Activated T-helper 1 cell treated with Interleukin-2 at 50 U/mL for 16 hours (primary cell): ENCODE measurements around the gene ACP5.
"Not testable (repeated sequence)": the region's sequence is repeated elsewhere in the genome, so short reads cannot be mapped to it uniquely, and the experiment has no call there.

Source experiments
- DNase-seq: peaks from one replicate; pipeline ENCODE4 v3.0.0-alpha.2; 2020; ENCODE audit warnings: low read depth

The ACP5 gene

GRCh38 chr19:11578258-11579142 is 1.1 kb upstream of the ACP5 start:
- peak; percentile 6 for DNase-seq

- no peak for DNase-seq
Observed at GRCh38 chr19:11576227-11576626, 1.2 kb downstream of the ACP5 start.

GRCh38 chr19:11574689-11575088 is 2.8 kb downstream of the ACP5 start:
- DNase-seq, result no peak

- not testable (repeated sequence) for DNase-seq
Observed at GRCh38 chr19:11573763-11574162, 3.7 kb downstream of the ACP5 start.

- not testable (repeated sequence) for DNase-seq
Observed at GRCh38 chr19:11573354-11573753, 4.1 kb downstream of the ACP5 start.

GRCh38 chr19:11570039-11570462 is 7.4 kb downstream of the ACP5 start:
- no peak for DNase-seq

GRCh38 chr19:11566164-11566563 is 11.3 kb downstream of the ACP5 start:
- DNase-seq, result no peak

- DNase-seq, result not testable (repeated sequence)
Observed at GRCh38 chr19:11565649-11565980, 11.8 kb downstream of the ACP5 start.

GRCh38 chr19:11564082-11564807 is 13.2 kb downstream of the ACP5 start:
- not testable (repeated sequence) for DNase-seq

GRCh38 chr19:11563532-11563931 is 13.9 kb downstream of the ACP5 start:
- no peak for DNase-seq

- peak; percentile 18 for DNase-seq
Observed at GRCh38 chr19:11560404-11561051, 16.9 kb downstream of the ACP5 start.

- peak; percentile 95 for DNase-seq
Observed at GRCh38 chr19:11558881-11559828, 18.3 kb downstream of the ACP5 start, which contains the start of gene ELOF1. ELOF1 (minus strand) TSS chr19:11559230; CDS start chr19:11554347, 4,883 bp downstream.

GRCh38 chr19:11556634-11557420 is 20.6 kb downstream of the ACP5 start:
- DNase-seq, result no peak

- no peak for DNase-seq
Observed at GRCh38 chr19:11555246-11555645, 22.2 kb downstream of the ACP5 start.

GRCh38 chr19:11554160-11554559 is 23.3 kb downstream of the ACP5 start:
- DNase-seq, result no peak

- DNase-seq, result no peak
Observed at GRCh38 chr19:11552666-11553372, 24.6 kb downstream of the ACP5 start.

- no peak for DNase-seq
Observed at GRCh38 chr19:11551603-11552235, 25.7 kb downstream of the ACP5 start.

GRCh38 chr19:11550265-11550664 is 27.2 kb downstream of the ACP5 start:
- no peak for DNase-seq

GRCh38 chr19:11549386-11549953 is 28.0 kb downstream of the ACP5 start:
- DNase-seq, result no peak
